Measurements from ENCODE around the gene TP53I13.

GRCh38 chr17:29613856-29614255 lies 45.4 kb downstream of the TP53I13 start:
- TF ChIP-seq CTCF (IDR thresholded peaks at IDR 0.05), result no peak
- TF ChIP-seq POLR2A (IDR thresholded peaks at IDR 0.05), result no peak
- TF ChIP-seq EP300 (IDR thresholded peaks at IDR 0.05), result no peak

Measured in tibial nerve (tissue), 4 donors.